C4-2B (cell line): ENCODE data around the gene DMRTB1.

ENCODE experiments used
- ZFX ChIP-seq: fragments of 450-650 bp; IDR thresholded peaks from 2 replicates; pipeline ENCODE4 v1.6.1; 2017
- TF ChIP-seq, protein P1 (sequence below): fragments of 450-650 bp; conservative IDR thresholded peaks from 2 replicates; pipeline ENCODE4 v1.5.1; 2017; ENCODE audit warnings: mild to moderate bottlenecking

DNA sequence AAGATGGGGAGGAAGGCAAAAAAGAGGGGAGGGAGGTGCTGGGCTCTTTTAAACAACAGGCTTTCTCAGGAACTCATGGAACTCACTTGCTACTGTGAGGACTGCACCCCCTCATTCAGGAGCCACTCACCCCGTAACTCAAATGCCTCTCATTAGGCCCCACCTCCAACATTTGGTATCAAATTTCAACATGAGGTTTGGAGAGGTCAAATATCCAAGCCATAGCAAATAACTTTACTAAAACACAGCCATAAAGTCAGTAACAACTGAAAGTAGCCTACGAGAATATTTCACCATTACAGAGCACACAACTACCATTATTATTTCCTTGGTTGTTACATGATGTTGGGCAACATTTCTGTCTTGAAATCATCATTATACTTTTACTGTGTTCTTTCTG, 13.1 kb upstream of the DMRTB1 start:
- TF ChIP-seq, protein P1, sequence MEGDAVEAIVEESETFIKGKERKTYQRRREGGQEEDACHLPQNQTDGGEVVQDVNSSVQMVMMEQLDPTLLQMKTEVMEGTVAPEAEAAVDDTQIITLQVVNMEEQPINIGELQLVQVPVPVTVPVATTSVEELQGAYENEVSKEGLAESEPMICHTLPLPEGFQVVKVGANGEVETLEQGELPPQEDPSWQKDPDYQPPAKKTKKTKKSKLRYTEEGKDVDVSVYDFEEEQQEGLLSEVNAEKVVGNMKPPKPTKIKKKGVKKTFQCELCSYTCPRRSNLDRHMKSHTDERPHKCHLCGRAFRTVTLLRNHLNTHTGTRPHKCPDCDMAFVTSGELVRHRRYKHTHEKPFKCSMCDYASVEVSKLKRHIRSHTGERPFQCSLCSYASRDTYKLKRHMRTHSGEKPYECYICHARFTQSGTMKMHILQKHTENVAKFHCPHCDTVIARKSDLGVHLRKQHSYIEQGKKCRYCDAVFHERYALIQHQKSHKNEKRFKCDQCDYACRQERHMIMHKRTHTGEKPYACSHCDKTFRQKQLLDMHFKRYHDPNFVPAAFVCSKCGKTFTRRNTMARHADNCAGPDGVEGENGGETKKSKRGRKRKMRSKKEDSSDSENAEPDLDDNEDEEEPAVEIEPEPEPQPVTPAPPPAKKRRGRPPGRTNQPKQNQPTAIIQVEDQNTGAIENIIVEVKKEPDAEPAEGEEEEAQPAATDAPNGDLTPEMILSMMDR, result no peak
- no peak for TF ChIP-seq ZFX
